ENCODE results near the gene GCAT.

Gene GCAT

DNA sequence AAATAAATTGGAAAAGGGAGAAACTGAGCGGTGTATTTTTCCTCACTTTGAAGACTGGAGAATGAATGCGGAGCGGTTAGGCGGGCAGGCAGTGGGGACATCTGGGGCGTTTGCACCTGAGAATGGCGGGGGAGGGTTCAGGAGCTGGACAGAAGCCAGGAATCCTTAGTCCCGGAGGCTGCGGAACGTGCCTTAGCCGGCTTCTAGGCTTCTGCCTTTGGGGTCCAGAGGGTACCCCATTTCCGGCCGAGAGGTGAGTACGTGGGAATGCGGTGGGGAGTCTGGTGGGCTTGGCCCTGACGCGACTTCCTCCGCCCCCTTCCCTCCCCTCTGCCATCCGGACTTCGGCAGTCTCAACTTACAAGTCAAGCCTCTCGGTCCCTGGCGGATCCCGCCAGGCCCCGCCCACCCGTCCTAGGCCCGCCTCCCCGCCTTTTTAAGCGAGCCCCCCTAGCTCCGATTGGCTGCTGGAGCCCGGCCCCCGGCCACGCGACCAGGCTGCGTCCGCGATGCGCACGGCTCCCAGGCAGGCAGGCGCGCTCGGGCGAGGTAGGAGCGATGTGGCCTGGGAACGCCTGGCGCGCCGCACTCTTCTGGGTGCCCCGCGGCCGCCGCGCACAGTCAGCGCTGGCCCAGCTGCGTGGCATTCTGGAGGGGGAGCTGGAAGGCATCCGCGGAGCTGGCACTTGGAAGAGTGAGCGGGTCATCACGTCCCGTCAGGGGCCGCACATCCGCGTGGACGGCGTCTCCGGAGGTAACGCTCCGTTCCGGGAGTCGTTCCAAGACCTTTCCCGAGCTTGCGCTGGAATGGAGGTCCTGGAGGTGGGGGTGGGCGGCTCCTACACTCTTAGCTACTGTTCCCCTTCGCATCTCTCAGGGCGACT lies at the start of gene GCAT:
GCAT (plus strand) TSS at position 525 of the 884 bp plus-strand sequence; CDS start at position 559, 34 bp downstream.
- DNase-seq (ENCODE audit: low read depth), result peak; percentile 89

DNA sequence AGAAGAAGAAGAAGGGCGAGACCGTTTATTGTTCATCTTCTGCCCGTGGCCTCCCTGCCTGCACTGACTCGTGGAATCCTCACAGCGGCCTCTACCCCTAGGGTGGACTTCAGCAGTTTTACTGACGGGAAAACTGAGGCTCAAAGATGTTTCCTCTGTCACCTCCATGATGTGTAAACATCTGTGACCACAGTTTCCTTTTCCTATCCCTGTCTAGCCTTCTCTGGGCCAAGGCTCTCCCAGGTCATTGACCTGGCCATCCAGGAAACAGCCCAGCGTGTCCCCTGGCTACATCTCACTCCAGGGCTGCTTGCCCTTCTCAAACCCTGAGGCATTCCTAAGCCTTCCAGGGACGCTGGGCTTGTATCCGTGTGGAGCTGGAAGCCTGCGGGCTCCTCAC lies 49.0 kb upstream of the GCAT start:
- no peak for DNase-seq (ENCODE audit: low read depth)

DNA sequence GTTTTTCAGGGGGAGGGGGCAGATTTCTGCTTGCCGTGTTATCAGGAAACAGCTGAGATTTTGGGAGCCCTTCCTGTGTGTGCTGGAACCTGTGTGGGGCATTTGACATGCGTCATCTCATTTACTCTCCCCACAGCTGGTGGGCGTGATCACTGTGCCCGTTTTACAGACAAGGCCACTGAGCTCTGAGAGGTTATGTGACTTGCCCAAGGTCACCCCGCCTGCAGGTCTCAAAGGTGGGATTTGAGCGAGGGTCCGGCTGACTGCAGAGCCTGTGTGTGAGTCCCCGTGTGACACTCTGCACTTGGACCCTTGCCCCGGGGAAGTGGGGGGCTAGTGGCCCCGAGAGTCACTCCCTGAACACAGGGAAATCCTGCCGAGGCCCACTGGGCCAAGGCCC lies 48.5 kb upstream of the GCAT start:
- no peak for DNase-seq (ENCODE audit: low read depth)

DNA sequence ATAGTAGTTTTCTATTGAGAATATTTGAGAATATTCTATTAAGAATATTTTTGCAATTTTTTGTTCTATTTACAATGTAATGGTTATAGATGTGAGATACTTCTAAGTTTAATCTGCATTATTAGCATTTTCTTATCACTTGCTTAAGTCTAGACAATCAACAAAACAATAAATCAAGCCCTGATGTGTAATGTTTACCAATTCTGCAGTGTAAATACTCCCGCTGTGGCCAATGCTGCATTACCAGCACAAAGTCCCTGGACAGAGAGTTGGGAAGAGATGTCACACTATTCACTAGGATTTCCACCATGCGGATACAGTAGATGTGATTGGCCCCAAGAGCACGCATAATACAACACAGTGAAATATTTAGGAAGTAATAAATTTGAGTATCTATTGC lies 47.6 kb upstream of the GCAT start:
- no peak for DNase-seq (ENCODE audit: low read depth)

DNA sequence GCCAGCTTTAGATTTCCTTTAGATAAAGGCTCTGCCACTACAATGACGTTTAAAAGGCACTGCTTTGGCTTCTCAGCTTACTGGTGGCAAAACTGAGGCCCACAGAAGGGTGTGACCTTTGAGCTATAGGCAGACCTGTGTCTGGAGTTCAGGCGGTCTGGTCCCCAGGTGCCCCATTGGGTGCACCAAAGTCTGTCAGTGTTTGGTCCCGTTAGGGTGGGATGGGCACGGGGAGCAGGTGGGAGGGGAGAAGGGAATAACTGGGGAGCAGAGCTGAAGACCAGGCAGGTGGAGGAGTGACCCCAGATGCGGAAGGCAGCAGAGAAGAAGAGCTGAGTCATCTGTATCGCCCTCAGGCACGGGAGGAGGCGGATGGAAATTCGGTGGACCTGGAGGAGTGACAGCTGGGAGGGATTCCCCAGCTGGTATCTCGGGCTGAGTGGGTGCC lies 45.3 kb upstream of the GCAT start:
- DNase-seq (ENCODE audit: low read depth), result no peak

DNA sequence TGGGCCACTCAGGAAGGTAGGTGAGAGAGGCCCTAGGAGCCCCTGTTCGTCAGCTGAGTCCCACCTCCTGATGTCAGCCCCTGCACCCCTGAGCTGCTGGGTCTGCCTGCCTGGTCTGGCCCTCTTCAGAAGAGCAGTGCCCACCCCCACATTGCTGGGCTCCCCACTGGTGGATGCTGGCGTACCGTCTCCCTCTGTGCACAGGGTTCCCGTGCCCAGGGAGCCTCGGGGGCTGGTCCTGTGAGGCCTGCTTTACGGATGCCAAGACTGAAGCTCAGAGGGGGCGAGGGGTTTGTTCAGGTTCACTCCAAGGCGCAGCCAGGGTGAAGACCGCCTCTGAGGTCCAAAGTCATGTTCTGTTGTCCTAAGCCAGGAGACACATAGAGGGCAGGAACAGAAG lies 44.7 kb upstream of the GCAT start:
- no peak for DNase-seq (ENCODE audit: low read depth)

DNA sequence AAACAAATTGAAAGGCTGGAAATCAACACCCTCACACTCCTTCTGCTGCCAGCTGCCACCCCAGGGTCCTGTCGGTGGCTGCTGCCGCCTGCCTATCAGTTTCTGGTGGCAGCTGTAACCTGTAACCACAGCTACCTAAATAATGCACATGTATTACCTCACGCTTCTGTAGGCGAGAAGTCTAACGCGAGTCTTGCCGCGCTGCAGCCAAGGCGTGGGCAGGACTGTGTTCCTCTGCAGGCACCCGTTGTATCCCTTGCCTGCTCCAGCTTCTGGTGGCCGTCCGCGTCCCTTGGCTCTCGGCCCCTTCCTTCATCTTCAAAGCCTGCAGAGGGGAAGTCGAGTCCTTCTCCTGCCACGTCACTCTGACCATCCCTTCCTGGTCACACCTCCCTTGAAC lies 44.1 kb upstream of the GCAT start:
- no peak for DNase-seq (ENCODE audit: low read depth)

DNA sequence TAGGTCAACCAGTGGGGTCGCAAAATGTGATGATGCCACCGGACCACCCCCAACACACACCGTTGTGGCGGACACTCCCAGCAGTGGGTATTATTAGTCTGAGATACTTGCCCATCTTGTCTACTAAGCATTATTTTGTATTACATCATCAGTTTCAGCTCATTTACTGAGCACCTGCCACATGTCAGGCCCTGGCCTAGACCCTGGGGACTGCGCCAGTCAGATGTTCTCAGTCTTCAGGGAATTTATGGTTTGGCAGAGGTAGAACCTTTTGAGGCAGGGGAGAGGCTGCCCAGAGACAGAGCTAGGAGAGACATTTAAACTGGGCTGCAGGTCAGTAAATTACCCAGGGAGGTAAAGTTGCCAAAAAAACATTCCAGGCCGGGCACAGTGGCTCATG lies 43.1 kb upstream of the GCAT start:
- DNase-seq (ENCODE audit: low read depth), result no peak

DNA sequence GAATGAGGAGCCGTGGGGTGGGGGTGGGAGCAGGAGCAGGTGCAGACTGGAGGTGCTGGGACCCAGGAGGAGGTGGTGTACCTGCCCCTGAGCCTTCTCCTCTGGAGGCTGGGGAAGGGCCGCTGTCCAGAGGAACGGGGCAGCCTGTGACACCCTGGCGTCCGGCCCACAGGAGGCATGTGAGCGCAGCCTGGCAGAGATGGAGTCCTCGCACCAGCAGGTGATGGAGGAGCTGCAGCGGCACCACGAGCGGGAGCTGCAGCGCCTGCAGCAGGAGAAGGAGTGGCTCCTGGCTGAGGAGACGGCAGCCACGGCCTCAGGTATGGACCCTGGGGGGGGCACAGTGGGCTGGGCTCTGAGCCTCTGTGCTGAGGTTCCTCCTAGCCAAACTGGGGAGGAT lies 42.2 kb upstream of the GCAT start:
- DNase-seq (ENCODE audit: low read depth), result no peak

DNA sequence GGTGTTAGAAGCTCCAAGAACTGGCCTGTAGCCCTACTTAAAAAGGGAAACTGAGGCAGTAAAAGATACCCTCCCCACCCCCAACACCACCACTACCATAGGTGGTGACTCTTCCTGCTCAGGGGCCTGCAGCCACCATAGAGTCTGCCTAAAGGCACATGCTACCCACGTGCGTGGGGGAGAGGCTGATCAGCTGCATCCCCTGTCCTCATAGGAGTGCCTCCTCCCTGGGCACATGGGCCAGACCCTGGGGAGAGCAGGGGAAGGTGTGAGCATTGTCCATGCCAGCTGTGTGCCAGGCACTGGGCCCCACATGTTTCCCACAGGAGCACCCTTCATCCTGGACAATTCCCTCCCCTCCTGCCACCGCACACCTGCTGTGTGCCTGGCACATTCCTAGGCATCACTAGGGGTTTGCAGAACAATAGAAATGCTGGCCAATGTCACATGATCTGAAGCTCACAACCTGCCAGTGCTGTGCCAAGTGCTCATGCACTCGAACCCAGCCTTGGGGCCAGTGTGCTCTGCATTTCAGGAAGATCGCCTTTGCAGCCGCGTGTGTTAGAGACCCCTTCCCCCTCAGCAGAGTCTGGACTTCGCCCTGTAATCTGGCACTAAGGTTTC lies 41.7 kb upstream of the GCAT start:
- no peak for DNase-seq (ENCODE audit: low read depth)

DNA sequence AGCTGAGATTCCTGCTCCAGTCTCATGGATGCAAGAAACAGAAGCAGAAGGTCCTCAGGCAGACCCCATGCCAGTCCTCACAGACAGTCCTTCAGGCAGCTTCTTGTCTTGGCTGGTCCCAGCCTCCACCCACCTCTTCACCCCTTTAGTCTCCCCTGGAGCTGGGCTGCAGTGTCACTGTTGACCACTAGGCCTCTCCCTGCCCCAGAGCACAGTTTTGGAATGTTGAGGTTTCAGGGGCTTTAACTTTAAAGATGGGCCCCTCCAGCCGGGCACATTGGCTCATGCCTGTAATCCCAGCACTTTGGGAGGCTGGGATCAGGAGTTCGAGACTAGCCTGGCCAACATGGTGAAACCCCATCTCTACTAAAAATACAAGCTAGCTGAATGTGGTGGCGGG lies 39.5 kb upstream of the GCAT start:
- DNase-seq (ENCODE audit: low read depth), result no peak

DNA sequence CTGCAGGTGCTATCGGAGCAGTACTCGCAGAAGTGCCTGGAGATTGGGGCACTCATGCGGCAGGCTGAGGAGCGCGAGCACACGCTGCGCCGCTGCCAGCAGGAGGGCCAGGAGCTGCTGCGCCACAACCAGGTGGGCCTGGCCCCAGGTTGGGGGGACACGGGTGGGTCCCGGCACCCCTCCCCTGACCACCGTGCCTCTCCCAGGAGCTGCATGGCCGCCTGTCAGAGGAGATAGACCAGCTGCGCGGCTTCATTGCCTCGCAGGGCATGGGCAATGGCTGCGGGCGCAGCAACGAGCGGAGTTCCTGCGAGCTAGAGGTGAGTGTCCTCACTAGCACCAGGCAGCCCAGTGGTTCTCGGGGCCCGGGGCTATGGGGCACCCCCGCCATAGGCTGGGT lies 38.7 kb upstream of the GCAT start:
- no peak for DNase-seq (ENCODE audit: low read depth)

DNA sequence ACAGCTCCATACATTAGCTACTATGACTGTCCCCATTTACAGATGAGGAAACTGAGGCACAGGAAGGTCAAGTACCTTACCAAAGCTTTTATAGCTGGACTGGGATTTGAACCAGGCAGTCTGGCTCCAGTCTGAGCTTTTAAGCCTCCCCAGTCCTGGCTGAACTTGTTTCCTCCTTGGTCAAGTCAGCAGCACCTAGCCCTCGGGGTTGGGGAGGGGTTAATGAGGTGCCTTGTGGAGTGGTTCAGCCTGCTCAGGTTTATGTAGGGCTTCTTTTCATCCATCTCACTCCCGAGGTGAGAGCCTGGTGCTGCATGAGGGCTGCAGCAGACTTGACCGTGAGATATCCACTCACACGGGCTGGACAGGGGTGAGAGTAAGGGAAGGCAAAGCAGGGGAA lies 36.7 kb upstream of the GCAT start:
- DNase-seq (ENCODE audit: low read depth), result no peak

DNA sequence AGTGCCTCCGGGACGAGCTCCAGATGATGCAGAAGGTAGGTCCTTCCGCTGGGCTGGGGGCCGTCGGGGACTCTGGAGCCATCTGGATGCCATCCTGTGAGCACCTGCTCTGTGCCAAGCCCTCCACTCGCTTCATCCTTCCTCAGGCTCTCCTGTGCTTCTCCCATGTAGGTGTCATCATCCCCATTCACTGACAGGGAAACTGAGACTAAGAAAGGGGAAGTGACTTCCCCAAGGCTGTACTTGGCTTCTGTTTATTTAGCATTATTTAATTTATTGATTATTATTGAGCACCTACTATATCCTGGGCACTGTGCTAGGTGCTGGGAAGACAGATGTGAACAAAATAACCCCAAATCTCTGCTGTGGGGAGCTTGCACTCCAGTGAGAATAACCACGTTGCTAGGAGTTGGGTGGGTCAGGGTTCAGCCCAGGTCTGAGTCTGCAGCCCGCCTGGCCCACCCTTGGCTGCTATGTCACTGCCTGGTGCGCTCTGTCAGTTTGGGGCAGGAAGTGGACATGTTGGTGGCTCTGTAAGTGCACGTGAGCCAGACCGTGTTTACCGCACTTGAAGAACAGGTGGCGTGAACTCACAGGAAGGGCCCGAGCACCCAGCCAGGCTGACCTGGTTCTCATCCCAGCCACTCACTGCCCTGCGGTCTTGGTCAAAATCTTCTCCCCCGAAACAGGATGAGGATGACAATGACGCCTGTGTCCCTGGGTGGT lies 35.9 kb upstream of the GCAT start:
- DNase-seq (ENCODE audit: low read depth), result no peak

DNA sequence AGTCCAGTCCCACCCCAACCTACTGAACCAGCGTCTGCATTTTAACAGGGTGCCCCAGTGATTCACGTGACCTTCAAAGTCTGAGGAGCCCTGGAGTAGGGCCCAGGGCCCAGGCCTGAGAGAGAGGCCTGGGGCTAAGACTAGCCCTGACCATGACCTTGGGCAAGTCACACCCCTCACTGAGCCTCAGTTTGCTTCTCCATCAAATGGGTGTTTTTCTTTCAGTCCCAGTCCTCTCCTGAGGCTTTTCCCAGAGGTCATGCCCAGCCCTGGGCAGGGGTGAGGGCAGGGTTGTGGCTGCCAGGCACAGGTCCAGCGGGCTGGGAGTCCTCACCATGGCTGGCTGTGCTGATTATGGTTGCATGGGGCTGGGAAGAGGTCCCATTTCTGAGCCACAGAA lies 33.0 kb upstream of the GCAT start:
- no peak for DNase-seq (ENCODE audit: low read depth)

DNA sequence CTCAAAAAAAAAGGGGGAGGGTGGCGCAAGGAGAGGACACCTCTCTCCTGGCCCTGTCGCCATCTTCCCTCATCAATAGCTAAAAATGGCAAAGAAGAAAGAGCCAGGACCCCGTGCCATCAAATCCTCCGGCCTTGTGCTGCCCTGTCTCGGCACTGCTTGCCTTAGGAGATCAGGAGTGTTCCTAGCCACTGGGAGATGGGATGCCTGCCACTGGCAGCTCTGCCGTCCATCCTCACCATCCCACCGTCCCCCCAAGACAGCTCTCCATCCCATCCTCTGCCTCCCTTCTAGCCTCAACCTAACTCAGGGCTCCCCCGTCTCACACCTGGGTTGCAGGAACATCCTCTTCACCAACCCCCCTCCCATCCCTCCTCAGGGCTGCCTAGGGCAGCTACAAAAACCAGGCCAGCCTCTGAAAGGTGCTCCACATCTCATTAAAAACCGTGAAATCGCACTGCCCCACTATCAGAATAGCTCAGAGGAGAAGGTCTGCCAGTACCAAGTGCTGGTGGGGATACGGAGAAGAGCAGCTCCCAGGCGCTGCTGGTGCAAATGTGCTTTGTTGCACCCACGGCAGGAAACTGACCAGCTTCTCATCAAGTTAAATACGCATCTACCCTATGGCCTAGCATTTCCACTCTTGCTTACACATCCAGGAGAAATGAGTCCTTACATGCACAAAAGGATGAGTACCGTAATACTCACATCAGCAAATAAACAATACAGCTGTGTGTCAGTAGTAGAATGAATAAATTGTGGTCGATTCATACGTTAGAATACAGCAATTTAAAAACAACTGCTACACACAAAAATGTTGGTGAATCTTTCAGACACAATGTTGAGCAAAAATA lies 31.7 kb upstream of the GCAT start:
- DNase-seq (ENCODE audit: low read depth), result no peak

DNA sequence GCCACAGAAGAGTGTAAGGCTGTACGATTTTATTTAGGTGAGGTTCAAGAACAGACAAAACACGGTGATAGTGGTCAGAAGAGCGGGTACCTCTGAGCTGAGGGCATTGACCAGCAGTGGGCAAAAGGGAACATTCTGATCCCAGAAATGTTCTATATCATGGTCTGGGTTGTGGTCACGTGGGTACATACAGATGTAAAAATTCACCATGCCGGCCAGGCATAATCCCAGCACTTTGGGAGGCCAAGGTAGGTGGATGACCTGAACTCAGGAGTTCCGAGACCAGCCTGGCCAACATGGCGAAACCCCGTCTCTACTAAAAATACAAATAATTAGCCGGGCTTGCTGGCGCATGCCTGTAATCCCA lies 31.1 kb upstream of the GCAT start:
- DNase-seq (ENCODE audit: low read depth), result no peak

DNA sequence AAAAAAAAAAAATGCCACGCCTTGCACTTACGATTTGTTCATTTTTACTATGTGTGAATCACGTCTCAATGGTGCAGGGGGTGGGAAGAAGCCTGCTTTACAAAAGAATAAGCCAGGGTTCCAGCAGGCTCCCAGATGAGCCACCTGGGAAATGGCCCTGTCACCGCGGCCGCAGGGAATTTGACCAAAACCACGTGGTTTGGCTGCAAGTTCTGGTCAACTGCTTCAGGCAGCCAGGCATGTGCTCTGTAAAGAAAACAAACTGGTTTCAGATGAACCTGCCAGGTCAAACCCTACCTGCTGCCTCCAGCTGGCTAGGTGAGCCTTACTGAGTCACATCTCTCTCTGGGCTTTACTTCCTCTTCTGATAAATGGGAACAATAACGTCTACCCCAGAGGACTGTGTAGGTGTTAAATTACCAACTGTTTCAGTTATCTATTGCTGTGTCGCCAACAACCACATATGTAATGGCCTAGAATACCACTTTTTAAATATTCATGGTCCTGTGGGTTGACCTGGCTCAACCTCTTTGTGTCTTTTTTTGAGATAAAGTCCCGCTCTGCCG lies 30.5 kb upstream of the GCAT start:
- peak; percentile 63 for DNase-seq (ENCODE audit: low read depth)

DNA sequence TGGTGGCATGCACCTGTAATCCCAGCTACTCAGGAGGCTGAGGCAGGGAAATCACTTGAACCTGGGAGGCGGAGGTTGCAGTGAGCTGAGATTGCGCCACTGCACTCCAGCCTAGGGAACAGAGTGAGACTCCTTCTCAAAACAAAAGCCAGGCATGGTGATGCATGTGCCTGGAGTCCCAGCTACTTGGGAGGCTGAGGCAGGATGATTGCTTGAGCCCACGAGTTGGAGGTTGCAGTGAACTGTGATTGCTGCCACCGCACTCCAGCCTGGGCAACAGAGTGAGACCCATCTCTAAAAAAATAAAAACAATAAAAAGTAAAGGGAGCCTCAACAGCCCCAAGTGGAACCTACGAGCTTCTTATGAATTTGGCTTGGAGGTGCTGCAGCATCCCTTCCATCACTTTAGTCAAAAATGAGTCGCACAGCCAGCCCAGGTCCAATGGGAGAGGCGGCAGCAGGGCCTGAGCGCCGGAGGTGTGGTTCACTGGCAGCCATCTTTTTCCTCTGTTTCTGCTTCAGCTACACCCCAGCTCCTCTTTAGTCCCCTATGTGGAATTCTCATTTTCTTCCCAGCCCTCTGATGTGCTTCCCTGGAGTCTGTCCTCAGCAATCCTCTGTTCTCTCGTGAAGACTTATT lies 29.2 kb upstream of the GCAT start:
- DNase-seq (ENCODE audit: low read depth), result no peak

DNA sequence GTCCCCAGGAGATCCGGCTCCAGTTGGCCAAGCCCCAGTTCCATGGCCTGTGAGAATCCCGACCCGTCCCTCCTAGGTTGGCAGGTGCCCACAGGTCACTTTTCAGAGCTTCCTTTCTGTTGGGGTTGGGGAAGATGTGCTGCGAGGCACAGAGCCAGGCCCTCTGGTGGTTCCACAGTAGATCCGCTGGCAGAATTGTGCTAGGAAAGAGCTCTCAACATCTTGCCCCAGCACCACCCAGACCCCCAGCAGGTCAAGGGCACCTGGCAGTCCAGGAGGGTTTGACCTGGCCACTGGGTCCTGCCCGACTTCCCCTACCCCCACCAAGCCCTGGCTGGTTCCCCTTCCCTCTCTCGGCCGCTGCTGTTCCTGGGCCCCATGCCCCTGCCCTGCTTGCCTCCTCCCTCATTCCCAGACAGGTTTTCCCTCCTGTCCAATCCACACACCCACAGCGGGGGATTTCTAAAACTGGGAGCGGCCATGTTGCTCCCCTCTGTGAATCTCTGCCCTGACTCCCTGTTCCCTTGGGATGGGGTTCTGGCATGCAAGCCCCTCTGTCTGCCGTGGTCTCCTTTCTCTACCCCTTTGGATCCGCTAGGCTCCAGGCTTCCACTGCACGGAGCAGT lies 26.2 kb upstream of the GCAT start:
- no peak for DNase-seq (ENCODE audit: low read depth)

All from stromal cell of bone marrow (primary cell).